ENCODE measurements around the gene XYLB.

XYLB gene

GRCh38 chr3:38375072-38375471 lies 28.5 kb downstream of the XYLB start:
- CTCF ChIA-PET = no interaction called here
- no peak for TF ChIP-seq BHLHE40 (IDR thresholded peaks at IDR 0.05; ENCODE audit: borderline replicate concordance)
- TF ChIP-seq SP1 (IDR thresholded peaks at IDR 0.05) = no peak
- no peak for TF ChIP-seq CTBP1 (IDR thresholded peaks at IDR 0.05; ENCODE audit: borderline replicate concordance)
- TF ChIP-seq L3MBTL2 (conservative IDR thresholded peaks at IDR 0.05) = no peak
- TF ChIP-seq SUZ12 (IDR thresholded peaks at IDR 0.05) = no peak
- no peak for TF ChIP-seq TARDBP (IDR thresholded peaks at IDR 0.05)
- no peak for TF ChIP-seq FOXM1 (IDR thresholded peaks at IDR 0.05; ENCODE audit: borderline replicate concordance)
- no peak for TF ChIP-seq LEF1 (IDR thresholded peaks at IDR 0.05; ENCODE audit: borderline replicate concordance)
- no peak for TF ChIP-seq ZNF384 (IDR thresholded peaks at IDR 0.05)
- TF ChIP-seq ARNT (IDR thresholded peaks at IDR 0.05) = no peak
- TF ChIP-seq HDGF (IDR thresholded peaks at IDR 0.05; ENCODE audit: borderline replicate concordance) = no peak
- no peak for TF ChIP-seq ELF4 (IDR thresholded peaks at IDR 0.05)
- no peak for TF ChIP-seq FOXK2 (IDR thresholded peaks at IDR 0.05)
- no peak for TF ChIP-seq PKNOX1 (IDR thresholded peaks at IDR 0.05)
- TF ChIP-seq NFRKB (IDR thresholded peaks at IDR 0.05) = no peak
- no peak for TF ChIP-seq FOXA1 (IDR thresholded peaks at IDR 0.05)
- POLR2A ChIA-PET = no interaction called here
- DNase-seq (ENCODE audit: extremely low spot score) = no peak

GRCh38 chr3:38375488-38376097 lies 29.0 kb downstream of the XYLB start:
- TF ChIP-seq ZNF384 (IDR thresholded peaks at IDR 0.05) = no peak
- TF ChIP-seq ARNT (IDR thresholded peaks at IDR 0.05) = no peak
- no peak for TF ChIP-seq CTBP1 (IDR thresholded peaks at IDR 0.05; ENCODE audit: borderline replicate concordance)
- TF ChIP-seq BHLHE40 (IDR thresholded peaks at IDR 0.05; ENCODE audit: borderline replicate concordance) = no peak
- TF ChIP-seq TARDBP (IDR thresholded peaks at IDR 0.05) = no peak
- TF ChIP-seq FOXM1 (IDR thresholded peaks at IDR 0.05; ENCODE audit: borderline replicate concordance) = no peak
- no peak for TF ChIP-seq SP1 (IDR thresholded peaks at IDR 0.05)
- TF ChIP-seq HDGF (IDR thresholded peaks at IDR 0.05; ENCODE audit: borderline replicate concordance) = no peak
- TF ChIP-seq L3MBTL2 (conservative IDR thresholded peaks at IDR 0.05) = no peak
- TF ChIP-seq SUZ12 (IDR thresholded peaks at IDR 0.05) = no peak
- no peak for TF ChIP-seq PKNOX1 (IDR thresholded peaks at IDR 0.05)
- no peak for TF ChIP-seq FOXA1 (IDR thresholded peaks at IDR 0.05)
- no peak for TF ChIP-seq FOXK2 (IDR thresholded peaks at IDR 0.05)
- TF ChIP-seq LEF1 (IDR thresholded peaks at IDR 0.05; ENCODE audit: borderline replicate concordance) = no peak
- TF ChIP-seq ELF4 (IDR thresholded peaks at IDR 0.05) = no peak
- TF ChIP-seq NFRKB (IDR thresholded peaks at IDR 0.05) = no peak
- POLR2A ChIA-PET = no interaction called here
- DNase-seq (ENCODE audit: extremely low spot score) = no peak
- CTCF ChIA-PET = no interaction called here

GRCh38 chr3:38376098-38376816 lies 29.7 kb downstream of the XYLB start:
- DNase-seq (ENCODE audit: extremely low spot score) = no peak
- TF ChIP-seq FOXM1 (IDR thresholded peaks at IDR 0.05; ENCODE audit: borderline replicate concordance) (no peak), HDGF (IDR thresholded peaks at IDR 0.05; ENCODE audit: borderline replicate concordance) (no peak), FOXA1 (IDR thresholded peaks at IDR 0.05) (no peak), NFRKB (IDR thresholded peaks at IDR 0.05) (no peak)
- CTCF ChIA-PET = no interaction called here
- POLR2A ChIA-PET = no interaction called here

DNA sequence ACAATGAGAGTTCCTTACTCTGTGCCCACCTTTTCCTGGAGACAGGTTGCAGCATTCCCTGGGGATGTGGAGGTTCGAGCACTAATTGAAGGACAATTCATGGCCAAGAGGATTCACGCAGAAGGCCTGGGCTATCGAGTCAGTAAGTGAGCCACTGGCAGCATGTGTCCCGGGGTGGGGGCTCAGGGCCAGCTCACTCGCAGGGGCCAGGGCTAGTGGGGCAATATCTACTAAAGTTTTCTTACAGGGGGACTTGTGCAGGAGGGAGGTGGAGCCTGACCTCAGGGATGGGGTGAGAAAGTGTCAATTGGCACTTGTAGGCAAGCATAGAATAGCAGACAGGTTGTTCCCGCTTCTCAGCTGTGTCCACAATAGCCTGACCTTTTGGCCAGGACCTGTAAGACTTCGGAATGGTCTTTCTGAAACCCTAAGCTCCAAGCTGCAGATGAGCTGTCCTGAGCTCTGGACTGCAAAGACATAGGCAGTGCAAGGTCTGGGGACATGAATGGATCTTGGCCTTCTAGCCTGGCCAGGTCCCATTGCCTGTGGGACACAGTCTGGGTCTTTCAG lies 32.7 kb downstream of the XYLB start:
- ChIA-PET POLR2A (no interaction called here), CTCF (no interaction called here)
- TF ChIP-seq HDGF (IDR thresholded peaks at IDR 0.05; ENCODE audit: borderline replicate concordance) = no peak
- no peak for TF ChIP-seq PKNOX1 (IDR thresholded peaks at IDR 0.05)
- TF ChIP-seq LEF1 (IDR thresholded peaks at IDR 0.05; ENCODE audit: borderline replicate concordance) = no peak
- TF ChIP-seq FOXA1 (IDR thresholded peaks at IDR 0.05) = no peak
- TF ChIP-seq ZNF384 (IDR thresholded peaks at IDR 0.05) = no peak
- no peak for TF ChIP-seq SUZ12 (IDR thresholded peaks at IDR 0.05)
- no peak for TF ChIP-seq CTBP1 (IDR thresholded peaks at IDR 0.05; ENCODE audit: borderline replicate concordance)
- TF ChIP-seq ARNT (IDR thresholded peaks at IDR 0.05) = no peak
- no peak for DNase-seq (ENCODE audit: extremely low spot score)

DNA sequence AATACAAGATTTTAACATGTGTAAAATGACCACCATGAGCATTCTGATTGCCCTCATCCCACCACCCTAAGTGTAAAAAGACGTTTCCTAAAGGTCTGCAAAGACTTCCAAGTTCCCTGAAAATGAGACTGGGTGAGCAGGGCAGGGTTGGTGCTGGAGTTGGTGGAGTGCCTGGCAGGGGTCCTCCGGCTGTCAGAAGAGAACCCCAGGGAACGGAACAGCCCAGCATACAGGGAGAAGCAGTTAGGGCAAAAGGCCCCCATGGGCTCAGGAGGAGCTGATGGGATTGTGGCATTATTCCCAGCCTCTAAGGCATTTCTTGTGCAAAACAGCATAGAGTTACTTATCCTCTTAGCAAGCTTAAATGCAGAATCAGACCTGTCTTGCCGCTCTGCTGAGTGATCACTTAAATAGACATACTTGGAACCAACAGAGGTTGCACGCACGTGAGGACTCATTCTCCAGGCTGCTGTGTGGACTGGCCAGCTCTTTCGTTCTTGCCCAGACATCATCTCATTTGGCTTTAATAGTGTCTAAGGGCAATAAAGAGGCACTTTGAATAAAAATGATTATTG lies 36.0 kb downstream of the XYLB start:
- ChIA-PET CTCF (no interaction called here), POLR2A (no interaction called here)

More for the DNA sequence above, 36.0 kb downstream of the XYLB start:
- TF ChIP-seq ARNT (IDR thresholded peaks at IDR 0.05) = no peak
- TF ChIP-seq PKNOX1 (IDR thresholded peaks at IDR 0.05) = no peak
- no peak for TF ChIP-seq BHLHE40 (IDR thresholded peaks at IDR 0.05; ENCODE audit: borderline replicate concordance)
- no peak for TF ChIP-seq FOXA1 (IDR thresholded peaks at IDR 0.05)
- TF ChIP-seq NFRKB (IDR thresholded peaks at IDR 0.05) = no peak
- no peak for TF ChIP-seq FOXM1 (IDR thresholded peaks at IDR 0.05; ENCODE audit: borderline replicate concordance)
- TF ChIP-seq LEF1 (IDR thresholded peaks at IDR 0.05; ENCODE audit: borderline replicate concordance) = no peak
- TF ChIP-seq ZNF384 (IDR thresholded peaks at IDR 0.05) = no peak
- TF ChIP-seq HDGF (IDR thresholded peaks at IDR 0.05; ENCODE audit: borderline replicate concordance) = no peak
- TF ChIP-seq CTBP1 (IDR thresholded peaks at IDR 0.05; ENCODE audit: borderline replicate concordance) = no peak
- no peak for TF ChIP-seq L3MBTL2 (conservative IDR thresholded peaks at IDR 0.05)
- no peak for TF ChIP-seq TARDBP (IDR thresholded peaks at IDR 0.05)
- TF ChIP-seq FOXK2 (IDR thresholded peaks at IDR 0.05) = no peak
- DNase-seq (ENCODE audit: extremely low spot score) = no peak

Measured in HEK293T (cell line).